T-cell (primary cell): ENCODE results near the gene FAM151A. TPM values are rescaled to one million over a fixed set of nuclear protein-coding genes. Genes with fewer than 3 reads are reported as not detected.

ENCODE experiments used
- ATAC-seq, 4 experiments: fragments of 200-7000 bp in 3 of 4; fragments of 150-1000 bp in 1 of 4; cut with Tn5 transposase; replicated peaks in 1 of 4; 1 replicate in 3 of 4; 2 replicates in 1 of 4; pipeline ENCODE4 v1.10.0; 2021; ENCODE audit warnings: moderate library complexity in 3 of 4, mild to moderate bottlenecking in 2 of 4, moderate number of reproducible peaks in 1 of 4
- CTCF ChIA-PET, 2 donors: fragments of 300-600 bp; sonication (Branson Sonifier 250); formaldehyde crosslinking; loops; one replicate each; lab custom pipeline; 2022; ENCODE audit warnings: antibody characterized with exemption in 2 of 2; lab: Charles Lee
- POLR2A ChIA-PET, 2 donors: fragments of 300-600 bp; sonication (Branson Sonifier 250); formaldehyde crosslinking; loops; one replicate each; lab custom pipeline; 2022; ENCODE audit warnings: antibody characterized with exemption in 2 of 2; lab: Charles Lee
- DNase-seq, 35 experiments: peaks; one replicate each; pipeline versions ENCODE4 v3.0.0 to v3.0.0-alpha.2; 2013 to 2023
- H3K27ac ChIP-seq: one replicate; pipeline ENCODE4 v1.5.1; 2013; ENCODE audit warnings: low read length
- H3K27me3 ChIP-seq, 2 experiments: replicated peaks in 1 of 2; 1 replicate in 1 of 2; 2 replicates in 1 of 2; pipeline versions ENCODE4 v1.6.1 to v1.7.0; 2013; ENCODE audit warnings: low read length in 1 of 2, mixed read lengths in 1 of 2; ENCODE audit not compliant: control insufficient read depth in 2 of 2, insufficient read depth in 2 of 2; ENCODE audit errors: extremely low read depth in 1 of 2
- H3K36me3 ChIP-seq, 2 donors: 1 replicate in 1 of 2; 2 replicates in 1 of 2; pipeline versions ENCODE4 v1.6.1 to v1.7.0; 2013; ENCODE audit warnings: low read length in 1 of 2; ENCODE audit not compliant: control insufficient read depth in 2 of 2, insufficient read depth in 1 of 2; ENCODE audit errors: extremely low read depth in 1 of 2
- H3K4me1 ChIP-seq, 2 experiments: 1 replicate in 1 of 2; 2 replicates in 1 of 2; pipeline versions ENCODE4 v1.6.1 to v1.7.0; 2013; ENCODE audit warnings: low read length in 2 of 2, mixed read lengths in 1 of 2; ENCODE audit not compliant: insufficient read depth in 2 of 2, control insufficient read depth in 1 of 2; ENCODE audit errors: extremely low read depth in 1 of 2
- H3K4me3 ChIP-seq, 2 donors: 1 replicate in 1 of 2; 2 replicates in 1 of 2; pipeline versions ENCODE4 v1.5.1 to v1.7.0; 2013; ENCODE audit warnings: mild to moderate bottlenecking in 2 of 2, low read length in 1 of 2, moderate library complexity in 1 of 2; ENCODE audit not compliant: control insufficient read depth in 1 of 2; ENCODE audit errors: extremely low read depth in 1 of 2
- H3K9me3 ChIP-seq: 2 replicates; pipeline ENCODE4 v1.7.0; 2013
- H3K27ac Mint-ChIP-seq, 2 donors: one replicate each; pipeline ENCODE4 v1.8.0; 2020 to 2021; ENCODE audit warnings: mild to moderate bottlenecking in 2 of 2, mixed read lengths in 2 of 2
- H3K27me3 Mint-ChIP-seq, 2 donors: one replicate each; pipeline ENCODE4 v1.8.0; 2021 to 2022; ENCODE audit warnings: mixed read lengths in 2 of 2
- H3K36me3 Mint-ChIP-seq: one replicate; pipeline ENCODE4 v1.8.0; 2021; ENCODE audit warnings: mixed read lengths
- H3K4me1 Mint-ChIP-seq, 3 donors: one replicate each; pipeline ENCODE4 v1.8.0; 2020 to 2022; ENCODE audit warnings: mixed read lengths in 3 of 3, mild to moderate bottlenecking in 1 of 3
- H3K4me3 Mint-ChIP-seq, 3 donors: one replicate each; pipeline ENCODE4 v1.8.0; 2020 to 2022; ENCODE audit warnings: mild to moderate bottlenecking in 3 of 3, mixed read lengths in 3 of 3, moderate library complexity in 3 of 3
- H3K9me3 Mint-ChIP-seq, 3 donors: one replicate each; pipeline ENCODE4 v1.8.0; 2020 to 2022; ENCODE audit warnings: mixed read lengths in 3 of 3
- WGBS: methylation state at CpG from one replicate; pipeline ENCODE4 v1.1.5; 2013; ENCODE audit warnings: missing lambda C conversion rate; ENCODE audit not compliant: insufficient coverage; 5-methylcytosine and 5-hydroxymethylcytosine counted together
- total RNA-seq, 35 experiments: library from RNA in 6 of 35; stranded (reverse) in 6 of 35; fragments of 120-200 nt in 1 of 35; gene quantifications; one replicate each; pipeline versions ENCODE4 v1.2.1 to v1.2.4 and lab custom pipeline; 2013 to 2026

The FAM151A gene
- total RNA-seq, 5 donors from 2014 or later (not counting 1 experiment from before 2014, with no cell fraction given), result not detected

- CTCF ChIA-PET, result no interaction called here
- POLR2A ChIA-PET, result no interaction called here
- DNase-seq, result no peak
Measured at GRCh38 chr1:54606096-54606989, 17.0 kb downstream of the FAM151A start.

DNA sequence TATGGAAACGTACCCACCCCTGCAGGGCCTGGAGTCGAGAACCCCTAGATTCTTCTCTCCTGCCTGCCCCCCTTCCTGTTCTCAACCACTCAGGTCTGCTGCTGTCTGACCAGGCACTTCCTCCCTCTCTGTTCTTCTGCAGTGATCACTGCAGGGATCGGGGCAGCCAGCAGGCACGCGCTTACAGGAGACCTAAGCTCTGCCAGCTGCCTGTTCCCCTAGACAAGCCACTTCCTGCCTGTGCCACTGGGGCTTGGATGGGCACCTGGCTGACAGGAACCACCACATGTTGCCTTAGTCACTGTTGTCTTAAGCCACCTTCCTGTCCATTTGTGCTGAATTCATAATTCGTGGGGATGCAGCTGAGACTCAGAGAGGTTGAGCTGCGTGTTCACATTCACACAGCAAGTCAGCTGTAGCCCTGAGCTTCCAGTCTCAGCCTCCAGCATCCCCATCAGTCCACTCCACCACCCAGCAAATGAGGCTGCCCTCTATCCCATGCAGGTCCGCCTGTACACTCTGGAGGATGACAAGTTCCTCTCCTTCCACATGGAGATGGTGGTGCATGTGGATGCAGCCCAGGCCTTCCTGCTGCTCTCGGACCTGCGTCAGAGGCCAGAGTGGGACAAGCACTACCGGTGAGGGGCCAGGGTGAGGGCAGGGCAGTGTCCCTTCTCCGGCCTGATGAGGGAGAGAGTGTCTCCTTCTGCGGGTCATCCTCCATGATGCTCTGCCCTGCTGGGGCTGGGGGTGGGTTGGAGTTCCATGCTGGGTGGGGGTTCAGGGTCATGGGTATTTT lies 18.6 kb downstream of the FAM151A start:
- peak overlapping the region; percentile 26 to 81 for H3K27ac Mint-ChIP-seq
- no peaks in the 10 kb centered on the region for H3K27me3 Mint-ChIP-seq
- Histone ChIP-seq H3K4me1 (peaks cover 0 to 17% of the 10 kb centered on the region in 2 experiments), H3K27me3 (no peaks in the 10 kb centered on the region), H3K9me3 (no peaks in the 10 kb centered on the region), H3K36me3 (no peaks in the 10 kb centered on the region), H3K27ac (no peak overlapping the region), H3K4me3 (no peak overlapping the region)
- 48% methylated on average over 12 of the region's 13 CpGs for WGBS
- ATAC-seq (peak; percentile 80 to 95 (median 95)), DNase-seq (peak in 33 of 35 experiments; percentile 3 to 57 (median 31))
- H3K9me3 Mint-ChIP-seq, result no peaks in the 10 kb centered on the region
- H3K4me1 Mint-ChIP-seq, result peaks cover 14 to 16% (median 15%) of the 10 kb centered on the region in 3 donors
- H3K4me3 Mint-ChIP-seq, result peak overlapping the region in 1 of 3 donors; percentile 44
- H3K36me3 Mint-ChIP-seq, result no peaks in the 10 kb centered on the region
- ChIA-PET POLR2A (no interaction called here), CTCF (no interaction called here)

More at GRCh38 chr1:54606096-54606989, 17.0 kb downstream of the FAM151A start:
- Mint-ChIP-seq H3K27ac (no peak overlapping the region), H3K4me3 (no peak overlapping the region), H3K9me3 (no peaks in the 10 kb centered on the region), H3K27me3 (no peaks in the 10 kb centered on the region), H3K4me1 (peaks cover 14 to 16% (median 15%) of the 10 kb centered on the region in 3 donors), H3K36me3 (no peaks in the 10 kb centered on the region)
- Histone ChIP-seq H3K4me1 (peaks cover 0 to 17% of the 10 kb centered on the region in 2 experiments), H3K36me3 (no peaks in the 10 kb centered on the region), H3K27me3 (peaks cover 0 to 5% of the 10 kb centered on the region in 2 experiments), H3K27ac (no peak overlapping the region), H3K9me3 (no peaks in the 10 kb centered on the region), H3K4me3 (no peak overlapping the region)
- 66% methylated on average over 5 of the region's 9 CpGs for WGBS
- no peak for ATAC-seq

GRCh38 chr1:54604051-54604450 lies 19.3 kb downstream of the FAM151A start:
- no peaks in the 10 kb centered on the region for H3K9me3 ChIP-seq
- H3K4me1 ChIP-seq, result peaks cover 0 to 17% of the 10 kb centered on the region in 2 experiments
- Mint-ChIP-seq H3K4me1 (peaks cover 14 to 16% (median 15%) of the 10 kb centered on the region in 3 donors), H3K27ac (peak overlapping the region; percentile 26 to 81), H3K36me3 (no peaks in the 10 kb centered on the region), H3K27me3 (no peaks in the 10 kb centered on the region), H3K4me3 (peak overlapping the region in 1 of 3 donors; percentile 44), H3K9me3 (no peaks in the 10 kb centered on the region)
- H3K4me3 ChIP-seq, result no peak overlapping the region
- 71% methylated on average over 1 of the region's 7 CpGs for WGBS
- DNase-seq, result no peak
- CTCF ChIA-PET, result no interaction called here
- ATAC-seq, result peak in 1 of 4 experiments; percentile 10
- H3K36me3 ChIP-seq, result no peaks in the 10 kb centered on the region
- POLR2A ChIA-PET, result no interaction called here
- no peaks in the 10 kb centered on the region for H3K27me3 ChIP-seq
- no peak overlapping the region for H3K27ac ChIP-seq

- H3K9me3 ChIP-seq, result no peaks in the 10 kb centered on the region
- ChIA-PET CTCF (no interaction called here), POLR2A (no interaction called here)
- H3K36me3 Mint-ChIP-seq, result no peaks in the 10 kb centered on the region
- H3K27me3 ChIP-seq, result no peaks in the 10 kb centered on the region
- no peak overlapping the region for H3K27ac ChIP-seq
- H3K27me3 Mint-ChIP-seq, result no peaks in the 10 kb centered on the region
- no peak overlapping the region for H3K4me3 Mint-ChIP-seq
- peaks cover 14 to 16% (median 15%) of the 10 kb centered on the region in 3 donors for H3K4me1 Mint-ChIP-seq
- no peak overlapping the region for H3K4me3 ChIP-seq
- ATAC-seq (no peak), DNase-seq (no peak)
- H3K9me3 Mint-ChIP-seq, result no peaks in the 10 kb centered on the region
- peaks cover 0 to 17% of the 10 kb centered on the region in 2 experiments for H3K4me1 ChIP-seq
- H3K36me3 ChIP-seq, result no peaks in the 10 kb centered on the region
- 90% methylated on average over 2 of the region's 6 CpGs for WGBS
- H3K27ac Mint-ChIP-seq, result no peak overlapping the region
Measured at GRCh38 chr1:54603241-54603640, 20.1 kb downstream of the FAM151A start.

GRCh38 chr1:54602554-54602953 lies 20.8 kb downstream of the FAM151A start:
- H3K4me1 Mint-ChIP-seq, result peaks cover 14 to 16% (median 15%) of the 10 kb centered on the region in 3 donors
- H3K27ac Mint-ChIP-seq, result no peak overlapping the region
- Histone ChIP-seq H3K9me3 (no peaks in the 10 kb centered on the region), H3K27ac (no peak overlapping the region), H3K36me3 (no peaks in the 10 kb centered on the region), H3K27me3 (no peaks in the 10 kb centered on the region), H3K4me3 (no peak overlapping the region), H3K4me1 (peaks cover 0 to 17% of the 10 kb centered on the region in 2 experiments)
- ChIA-PET CTCF (no interaction called here), POLR2A (no interaction called here)
- no peaks in the 10 kb centered on the region for H3K36me3 Mint-ChIP-seq
- DNase-seq (no peak), ATAC-seq (no peak)
- H3K27me3 Mint-ChIP-seq, result no peaks in the 10 kb centered on the region
- H3K4me3 Mint-ChIP-seq, result no peak overlapping the region
- 96% methylated on average over 13 of the region's 18 CpGs for WGBS
- no peaks in the 10 kb centered on the region for H3K9me3 Mint-ChIP-seq

DNA sequence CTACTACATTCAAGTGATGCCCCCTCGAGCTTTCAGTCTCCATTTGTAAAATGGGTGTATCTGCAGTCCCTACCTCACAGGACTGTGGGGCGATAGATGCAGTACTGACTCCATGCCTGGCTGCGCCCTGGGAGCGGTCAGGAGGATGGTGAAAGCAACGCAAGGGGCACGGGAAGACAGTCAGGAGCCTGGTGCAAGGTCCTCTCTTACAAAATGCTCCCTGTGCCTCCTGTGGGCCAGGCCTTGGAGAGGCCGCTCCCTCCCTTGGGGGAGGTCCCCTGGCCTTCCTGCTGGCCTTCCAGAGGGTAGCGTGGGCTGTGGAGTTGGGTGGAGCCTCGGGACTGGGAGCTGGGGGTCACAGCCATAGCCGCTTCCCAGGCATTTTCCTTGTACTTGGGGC lies 21.6 kb downstream of the FAM151A start:
- DNase-seq (no peak), ATAC-seq (no peak)
- Mint-ChIP-seq H3K9me3 (no peaks in the 10 kb centered on the region), H3K36me3 (no peaks in the 10 kb centered on the region), H3K4me3 (no peak overlapping the region), H3K27ac (no peak overlapping the region), H3K27me3 (no peaks in the 10 kb centered on the region), H3K4me1 (peaks cover 14 to 16% (median 15%) of the 10 kb centered on the region in 3 donors)
- Histone ChIP-seq H3K27ac (no peak overlapping the region), H3K9me3 (no peaks in the 10 kb centered on the region), H3K27me3 (no peaks in the 10 kb centered on the region), H3K4me1 (peaks cover 0 to 17% of the 10 kb centered on the region in 2 experiments), H3K36me3 (no peaks in the 10 kb centered on the region), H3K4me3 (no peak overlapping the region)
- ChIA-PET CTCF (no interaction called here), POLR2A (no interaction called here)
- 91% methylated on average over 6 of the region's 10 CpGs for WGBS
